Heart left ventricle (tissue), 13 donors: ENCODE data around the gene SLC8B1.

Experiments
- POLR2A ChIP-seq, 2 donors: fragments of 450-650 bp; IDR thresholded peaks; one replicate each; pipeline ENCODE4 v1.6.1; 2017; ENCODE audit warnings: antibody characterized with exemption in 2 of 2, mild to moderate bottlenecking in 2 of 2, moderate library complexity in 2 of 2
- TF ChIP-seq, protein P1 (sequence below), 12 donors: fragments of 200-600 bp; sonication (generic) in 4 of 12; IDR thresholded peaks; one replicate each; pipeline versions ENCODE4 v1.5.0 to v1.8.0; 2018 to 2022; ENCODE audit warnings: antibody characterized with exemption in 12 of 12, mild to moderate bottlenecking in 5 of 12
- donor health status: ischemic (EF 13 %, LVEDD 7.1; RV severe dilation, severe dysfunction).
- donor health status: DM: no; HTN: yes; CAD: no.
- donor health status: DM: no; HTN: no; CAD: no.
- donor health status: ischemic (EF 25% LVEDD 6.9; RV normal size, moderate dysfunction).
- donor health status: ischemic (EF 25% LVEDD 5.7; RV mildly dilated, moderate dysfunction).
- donor health status: ischemic (EF 35%, LVEDD 5.7; RV mildly dilated, moderate dysfunction).
- donor health status: nonischemic (EF 11% LVEDD 7.7; RV severe dilation, severe dysfunction).
- donor health status: DM: yes; HTN: yes; CAD: no.
- donor health status: PGD.
- donor health status: ischemic (EF 29% LVEDD 5.4; RV normal size, mild dysfunction).
- donor health status: nonischemic (EF 23%, LVEDD 6.1; RV moderate dilation, normal function).

DNA sequence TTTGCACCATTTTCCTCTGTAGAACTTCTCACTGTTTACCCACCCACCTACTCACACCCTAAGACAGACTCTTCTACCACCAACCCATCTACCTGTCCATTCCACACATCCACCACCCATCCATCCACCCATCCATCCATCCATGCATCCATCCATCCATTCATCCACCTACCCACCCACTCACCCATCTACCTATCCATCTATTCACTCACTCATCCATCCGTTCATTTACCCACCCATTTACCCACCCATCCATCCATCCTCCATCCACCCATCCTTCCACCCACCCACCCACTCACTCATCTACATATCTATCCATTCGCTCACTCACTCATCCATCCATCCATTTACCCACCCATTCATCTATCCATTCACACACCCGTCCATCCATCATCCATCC is 38.5 kb upstream of the SLC8B1 start:
- TF ChIP-seq, protein P1, sequence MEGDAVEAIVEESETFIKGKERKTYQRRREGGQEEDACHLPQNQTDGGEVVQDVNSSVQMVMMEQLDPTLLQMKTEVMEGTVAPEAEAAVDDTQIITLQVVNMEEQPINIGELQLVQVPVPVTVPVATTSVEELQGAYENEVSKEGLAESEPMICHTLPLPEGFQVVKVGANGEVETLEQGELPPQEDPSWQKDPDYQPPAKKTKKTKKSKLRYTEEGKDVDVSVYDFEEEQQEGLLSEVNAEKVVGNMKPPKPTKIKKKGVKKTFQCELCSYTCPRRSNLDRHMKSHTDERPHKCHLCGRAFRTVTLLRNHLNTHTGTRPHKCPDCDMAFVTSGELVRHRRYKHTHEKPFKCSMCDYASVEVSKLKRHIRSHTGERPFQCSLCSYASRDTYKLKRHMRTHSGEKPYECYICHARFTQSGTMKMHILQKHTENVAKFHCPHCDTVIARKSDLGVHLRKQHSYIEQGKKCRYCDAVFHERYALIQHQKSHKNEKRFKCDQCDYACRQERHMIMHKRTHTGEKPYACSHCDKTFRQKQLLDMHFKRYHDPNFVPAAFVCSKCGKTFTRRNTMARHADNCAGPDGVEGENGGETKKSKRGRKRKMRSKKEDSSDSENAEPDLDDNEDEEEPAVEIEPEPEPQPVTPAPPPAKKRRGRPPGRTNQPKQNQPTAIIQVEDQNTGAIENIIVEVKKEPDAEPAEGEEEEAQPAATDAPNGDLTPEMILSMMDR (IDR thresholded peaks at IDR 0.05): no peak
- TF ChIP-seq POLR2A (IDR thresholded peaks at IDR 0.05): no peak
